Tibial nerve (tissue), 4 donors: ENCODE results near the gene JOSD2. TPM values are rescaled to one million over a fixed set of nuclear protein-coding genes. Genes with fewer than 3 reads are reported as not detected.

Experiments used
- DNase-seq, 2 donors: peaks; one replicate each; pipeline ENCODE4 v3.0.0-alpha.2; 2019; ENCODE audit warnings: low spot score in 2 of 2
- H3K27ac ChIP-seq, 4 donors: fragments of 200-600 bp; sonication (generic) in 3 of 4; one replicate each; pipeline ENCODE4 v1.5.1; 2017 to 2019; ENCODE audit warnings: mild to moderate bottlenecking in 1 of 4
- H3K27me3 ChIP-seq, 2 donors: fragments of 200-600 bp; sonication (generic) in 1 of 2; one replicate each; pipeline versions ENCODE4 v1.5.1 to v1.6.0; 2017 to 2019
- H3K36me3 ChIP-seq, 3 donors: fragments of 200-600 bp; sonication (generic); one replicate each; pipeline ENCODE4 v1.5.1; 2018 to 2019
- H3K4me1 ChIP-seq, 4 donors: fragments of 200-600 bp; sonication (generic) in 3 of 4; one replicate each; pipeline ENCODE4 v1.5.1; 2017 to 2019
- H3K4me3 ChIP-seq, 4 donors: fragments of 200-600 bp; sonication (generic) in 3 of 4; one replicate each; pipeline ENCODE4 v1.5.1; 2017 to 2019; ENCODE audit warnings: mild to moderate bottlenecking in 1 of 4, moderate library complexity in 1 of 4
- H3K9me3 ChIP-seq, 4 donors: fragments of 200-600 bp; sonication (generic) in 3 of 4; one replicate each; pipeline ENCODE4 v1.5.1; 2017 to 2019
- CTCF ChIP-seq, 5 experiments: fragments of 200-600 bp in 3 of 5; fragments of 450-650 bp in 2 of 5; sonication (generic) in 3 of 5; IDR thresholded peaks; one replicate each; pipeline ENCODE4 v1.5.1; 2016 to 2019; ENCODE audit warnings: antibody characterized with exemption in 5 of 5, mild to moderate bottlenecking in 3 of 5, moderate library complexity in 2 of 5
- EP300 ChIP-seq, 2 donors: sonication (generic); formaldehyde crosslinking; IDR thresholded peaks; one replicate each; pipeline ENCODE4 v1.6.1; 2017; ENCODE audit warnings: antibody characterized with exemption in 2 of 2, mild to moderate bottlenecking in 1 of 2
- POLR2A ChIP-seq, 2 donors: fragments of 450-650 bp; IDR thresholded peaks; one replicate each; pipeline ENCODE4 v1.6.1; 2017; ENCODE audit warnings: antibody characterized with exemption in 2 of 2, mild to moderate bottlenecking in 2 of 2, moderate library complexity in 2 of 2
- WGBS, 2 donors: methylation state at CpG; one replicate each; pipeline ENCODE4 v1.1.5; 2018; 5-methylcytosine and 5-hydroxymethylcytosine counted together
- total RNA-seq, 4 donors: library from RNA; depleted of rRNA; stranded (reverse); fragments of >200 nt; gene quantifications; one replicate each; pipeline ENCODE4 v1.1.0, GENCODE V29; 2016

The JOSD2 gene
- total RNA-seq, 4 donors from 2014 or later, result 32.3 to 52.2 (median 38.8) TPM

GRCh38 chr19:50510121-50510670 is 795 bp downstream of the JOSD2 start:
- no peak for DNase-seq
- H3K36me3 ChIP-seq, result peaks cover 0 to 21% (median 0%) of the 10 kb centered on the region in 3 donors
- TF ChIP-seq CTCF (IDR thresholded peaks at IDR 0.05) (no peak), EP300 (IDR thresholded peaks at IDR 0.05) (no peak), POLR2A (IDR thresholded peaks at IDR 0.05) (no peak)
- H3K27ac ChIP-seq, result peak overlapping the region; percentile 49 to 92 (median 88)
- H3K27me3 ChIP-seq, result no peaks in the 10 kb centered on the region
- WGBS, 2 donors, result 40 to 49% methylated on average over 15 to 19 of the region's 26 CpGs
- H3K4me3 ChIP-seq, result peak overlapping the region; percentile 60 to 92 (median 75)
- no peaks in the 10 kb centered on the region for H3K9me3 ChIP-seq
- H3K4me1 ChIP-seq, result peaks cover 0 to 34% (median 10%) of the 10 kb centered on the region in 4 donors

GRCh38 chr19:50509366-50509765 is 1.6 kb downstream of the JOSD2 start:
- H3K4me1 ChIP-seq, result peaks cover 0 to 34% (median 10%) of the 10 kb centered on the region in 4 donors
- TF ChIP-seq EP300 (IDR thresholded peaks at IDR 0.05) (no peak), CTCF (IDR thresholded peaks at IDR 0.05) (no peak), POLR2A (IDR thresholded peaks at IDR 0.05) (no peak)
- H3K36me3 ChIP-seq, result peaks cover 0 to 23% (median 0%) of the 10 kb centered on the region in 3 donors
- 81 to 82% methylated on average over 11 of the region's 11 CpGs for WGBS, 2 donors
- no peaks in the 10 kb centered on the region for H3K9me3 ChIP-seq
- H3K4me3 ChIP-seq, result no peak overlapping the region
- DNase-seq, result no peak
- H3K27me3 ChIP-seq, result no peaks in the 10 kb centered on the region
- no peak overlapping the region for H3K27ac ChIP-seq

- H3K27ac ChIP-seq, result no peak overlapping the region
- peaks cover 0 to 23% (median 0%) of the 10 kb centered on the region in 3 donors for H3K36me3 ChIP-seq
- 73 to 84% methylated on average over 3 of the region's 3 CpGs for WGBS, 2 donors
These were observed 2.2 kb downstream of the JOSD2 start for GRCh38 chr19:50508843-50509190.

GRCh38 chr19:50507376-50507775 is 3.6 kb downstream of the JOSD2 start:
- 84 to 85% methylated on average over 6 to 8 of the region's 8 CpGs for WGBS, 2 donors
- H3K9me3 ChIP-seq, result no peaks in the 10 kb centered on the region
- no peaks in the 10 kb centered on the region for H3K27me3 ChIP-seq
- no peak overlapping the region for H3K27ac ChIP-seq
- peaks cover 0 to 26% (median 10%) of the 10 kb centered on the region in 4 donors for H3K4me1 ChIP-seq
- H3K4me3 ChIP-seq, result no peak overlapping the region
- peaks cover 0 to 23% (median 0%) of the 10 kb centered on the region in 3 donors for H3K36me3 ChIP-seq
- DNase-seq, result no peak
- TF ChIP-seq POLR2A (IDR thresholded peaks at IDR 0.05), result no peak
- no peak for TF ChIP-seq EP300 (IDR thresholded peaks at IDR 0.05)
- TF ChIP-seq CTCF (IDR thresholded peaks at IDR 0.05), result no peak

More at GRCh38 chr19:50508843-50509190, 2.2 kb downstream of the JOSD2 start:
- Histone ChIP-seq H3K27me3 (no peaks in the 10 kb centered on the region), H3K9me3 (no peaks in the 10 kb centered on the region), H3K4me1 (peaks cover 0 to 34% (median 10%) of the 10 kb centered on the region in 4 donors), H3K4me3 (no peak overlapping the region)
- TF ChIP-seq CTCF (IDR thresholded peaks at IDR 0.05), result no peak
- TF ChIP-seq POLR2A (IDR thresholded peaks at IDR 0.05), result no peak
- TF ChIP-seq EP300 (IDR thresholded peaks at IDR 0.05), result no peak
- no peak for DNase-seq

GRCh38 chr19:50506700-50507099 is 4.3 kb downstream of the JOSD2 start:
- DNase-seq, result no peak
- TF ChIP-seq CTCF (IDR thresholded peaks at IDR 0.05), result no peak
- TF ChIP-seq EP300 (IDR thresholded peaks at IDR 0.05), result no peak
- TF ChIP-seq POLR2A (IDR thresholded peaks at IDR 0.05), result no peak
- Histone ChIP-seq H3K27ac (no peak overlapping the region), H3K4me3 (no peak overlapping the region), H3K4me1 (peaks cover 0 to 22% (median 10%) of the 10 kb centered on the region in 4 donors), H3K36me3 (peaks cover 0 to 23% (median 0%) of the 10 kb centered on the region in 3 donors), H3K9me3 (no peaks in the 10 kb centered on the region), H3K27me3 (no peaks in the 10 kb centered on the region)
- 88% methylated on average over 9 to 10 of the region's 10 CpGs for WGBS, 2 donors
